NCI-H2029 treated with DMSO at 0.1 percent for 48 hours (cell line): Measurements from ENCODE around the gene SUN5.
"Not testable (repeated sequence)": the region's sequence is repeated elsewhere in the genome, so short reads cannot be mapped to it uniquely, and the experiment has no call there.

ENCODE experiments used
- DNase-seq: peaks from one replicate; lab custom pipeline; 2025; lab: John Stamatoyannopoulos, UW

Gene SUN5

GRCh38 chr20:33004141-33004751 lies at the start of gene SUN5:
Gene SUN5 (minus strand): TSS chr20:33004433. CDS start chr20:33004340, 93 bp downstream.
- no peak for DNase-seq

- no peak for DNase-seq
Measured at GRCh38 chr20:33053291-33054106, 49.3 kb upstream of the SUN5 start, which contains the start of gene BPIFB3. Gene BPIFB3 (plus strand): TSS chr20:33053903. CDS start chr20:33055436, 1,533 bp downstream.

- no peak for DNase-seq
Measured at GRCh38 chr20:33051333-33051732, 47.1 kb upstream of the SUN5 start.

GRCh38 chr20:33046412-33046811 lies 42.2 kb upstream of the SUN5 start:
- no peak for DNase-seq

- DNase-seq: not testable (repeated sequence)
Measured at GRCh38 chr20:33045129-33045721, 41.0 kb upstream of the SUN5 start.

GRCh38 chr20:33043731-33044181 lies 39.5 kb upstream of the SUN5 start:
- no peak for DNase-seq

- no peak for DNase-seq
Measured at GRCh38 chr20:33042983-33043730, 38.9 kb upstream of the SUN5 start.

GRCh38 chr20:33042430-33042829 lies 38.2 kb upstream of the SUN5 start:
- DNase-seq: no peak

- no peak for DNase-seq
Measured at GRCh38 chr20:33038243-33038642, 34.0 kb upstream of the SUN5 start.

- no peak for DNase-seq
Measured at GRCh38 chr20:33037456-33037855, 33.2 kb upstream of the SUN5 start.

- no peak for DNase-seq
Measured at GRCh38 chr20:33034901-33035492, 30.8 kb upstream of the SUN5 start.

GRCh38 chr20:33034115-33034514 lies 29.9 kb upstream of the SUN5 start:
- DNase-seq: no peak

GRCh38 chr20:33033381-33033780 lies 29.1 kb upstream of the SUN5 start:
- no peak for DNase-seq

- no peak for DNase-seq
Measured at GRCh38 chr20:33032555-33032954, 28.3 kb upstream of the SUN5 start.

- DNase-seq: no peak
Measured at GRCh38 chr20:33031531-33031930, 27.3 kb upstream of the SUN5 start, which contains the start of gene BPIFB6. Gene BPIFB6 (plus strand): TSS chr20:33031648. CDS start chr20:33031648, 0 bp downstream.

- DNase-seq: no peak
Measured at GRCh38 chr20:33030569-33030968, 26.3 kb upstream of the SUN5 start.

- DNase-seq: no peak
Measured at GRCh38 chr20:33030076-33030475, 25.8 kb upstream of the SUN5 start.

GRCh38 chr20:33028875-33029274 lies 24.6 kb upstream of the SUN5 start:
- DNase-seq: no peak

- no peak for DNase-seq
Measured at GRCh38 chr20:33027769-33028751, 23.8 kb upstream of the SUN5 start.
